GM19328 (cell line): ENCODE data around the gene KCNJ10.

ENCODE experiments used
- ATAC-seq: cut with Tn5 transposase; IDR thresholded peaks from one replicate; pipeline ENCODE4 v1.9.1; 2021; ENCODE audit warnings: mild to moderate bottlenecking, moderate library complexity; ENCODE audit not compliant: unreplicated experiment

Gene KCNJ10

DNA sequence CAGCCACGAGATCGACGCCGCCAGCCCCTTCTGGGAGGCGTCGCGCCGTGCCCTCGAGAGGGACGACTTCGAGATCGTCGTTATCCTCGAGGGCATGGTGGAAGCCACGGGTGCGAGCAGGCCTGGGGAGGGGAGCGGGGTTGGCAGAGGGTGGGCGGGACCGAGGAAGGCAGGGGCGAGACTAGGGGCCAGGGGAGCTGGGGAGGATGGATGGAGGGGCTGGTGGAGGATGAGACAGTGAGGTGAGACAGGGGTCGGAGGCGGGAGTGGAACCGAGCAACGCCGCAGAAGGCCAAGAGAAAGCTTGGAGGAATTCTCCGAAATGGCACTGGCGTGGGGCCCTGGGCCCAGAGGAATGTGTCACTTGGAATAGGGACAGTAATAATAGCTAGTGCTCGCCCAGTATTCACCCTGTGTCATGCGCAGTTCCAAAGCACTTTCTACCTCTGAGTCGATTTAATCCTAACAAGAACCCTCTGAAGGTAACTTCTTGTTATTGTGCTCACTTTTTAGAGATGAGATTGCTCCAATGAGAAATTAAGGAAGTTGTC is 14.9 kb upstream of the KCNJ10 start:
- ATAC-seq, result no peak

DNA sequence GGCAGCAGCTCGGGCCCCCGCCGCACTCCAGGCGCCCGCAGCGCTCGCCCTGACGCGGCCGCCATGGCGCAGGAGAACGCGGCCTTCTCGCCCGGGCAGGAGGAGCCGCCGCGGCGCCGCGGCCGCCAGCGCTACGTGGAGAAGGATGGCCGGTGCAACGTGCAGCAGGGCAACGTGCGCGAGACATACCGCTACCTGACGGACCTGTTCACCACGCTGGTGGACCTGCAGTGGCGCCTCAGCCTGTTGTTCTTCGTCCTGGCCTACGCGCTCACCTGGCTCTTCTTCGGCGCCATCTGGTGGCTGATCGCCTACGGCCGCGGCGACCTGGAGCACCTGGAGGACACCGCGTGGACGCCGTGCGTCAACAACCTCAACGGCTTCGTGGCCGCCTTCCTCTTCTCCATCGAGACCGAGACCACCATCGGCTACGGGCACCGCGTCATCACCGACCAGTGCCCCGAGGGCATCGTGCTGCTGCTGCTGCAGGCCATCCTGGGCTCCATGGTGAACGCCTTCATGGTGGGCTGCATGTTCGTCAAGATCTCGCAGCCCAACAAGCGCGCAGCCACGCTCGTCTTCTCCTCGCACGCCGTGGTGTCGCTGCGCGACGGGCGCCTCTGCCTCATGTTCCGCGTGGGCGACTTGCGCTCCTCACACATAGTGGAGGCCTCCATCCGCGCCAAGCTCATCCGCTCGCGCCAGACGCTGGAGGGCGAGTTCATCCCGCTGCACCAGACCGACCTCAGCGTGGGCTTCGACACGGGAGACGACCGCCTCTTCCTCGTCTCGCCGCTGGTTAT is 14.2 kb upstream of the KCNJ10 start:
- ATAC-seq, result no peak

DNA sequence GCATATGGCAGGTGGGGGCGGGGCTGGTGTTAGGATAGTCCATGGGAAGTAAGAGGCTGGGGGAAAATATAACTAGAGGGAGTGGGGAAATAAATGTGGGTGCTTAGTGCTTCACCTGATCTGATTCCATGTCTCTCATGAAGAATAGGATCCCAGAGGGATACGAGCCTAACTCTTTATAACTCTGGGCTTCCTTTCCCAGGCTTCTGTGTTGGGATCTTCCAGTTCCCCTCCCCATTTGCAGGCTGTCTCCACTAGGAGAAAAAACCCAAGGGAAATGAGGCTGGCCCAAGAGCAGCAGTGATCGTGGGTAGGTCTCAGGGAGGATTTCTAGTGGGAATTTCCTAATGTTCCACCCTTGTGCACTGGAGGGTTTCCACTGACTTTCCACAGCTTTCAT is 13.0 kb upstream of the KCNJ10 start:
- ATAC-seq, result no peak

GRCh38 chr1:160082487-160082886 is 12.5 kb upstream of the KCNJ10 start:
- ATAC-seq, result no peak

DNA sequence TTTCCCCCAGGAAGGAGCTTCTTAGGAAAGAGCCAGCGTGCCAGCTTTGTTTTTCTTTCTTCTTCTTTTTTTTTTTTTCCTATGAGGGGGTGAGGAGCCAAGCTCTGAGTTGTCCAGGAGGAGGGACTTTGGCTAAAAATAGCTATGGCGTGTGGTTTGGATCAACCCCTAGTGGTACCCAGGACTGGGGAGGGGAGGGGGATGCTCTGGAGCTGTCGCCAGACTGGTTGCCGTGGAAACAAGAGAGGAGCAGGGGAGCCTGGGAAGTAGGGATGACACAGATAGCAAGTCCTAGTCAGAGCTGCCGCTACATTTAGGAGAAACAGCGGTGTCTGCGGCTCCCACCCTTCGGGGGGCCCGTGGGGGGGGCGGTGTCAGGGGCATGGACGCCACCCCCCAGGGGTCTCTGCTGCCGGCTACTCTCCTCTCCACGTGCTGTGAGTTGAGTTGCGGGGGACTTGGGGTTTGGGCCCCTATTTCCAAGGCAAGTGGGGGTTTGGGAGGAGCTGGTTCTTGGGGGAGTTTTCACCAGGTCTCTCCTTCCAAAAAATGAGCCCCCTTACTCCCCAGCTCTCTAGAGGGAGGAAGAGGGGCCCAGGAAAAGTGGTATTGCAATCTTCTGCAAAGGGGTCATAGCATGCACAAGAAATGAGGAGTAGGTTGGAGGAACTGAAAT is 11.4 kb upstream of the KCNJ10 start, which contains the start of gene KCNJ9:
TSS of gene KCNJ9 (plus strand) at position 278 of the 676 bp plus-strand sequence. CDS start 2,493 bp downstream, outside the sequence.
- ATAC-seq, result no peak

- no peak for ATAC-seq
Observed at GRCh38 chr1:160080381-160081100, 10.6 kb upstream of the KCNJ10 start.

DNA sequence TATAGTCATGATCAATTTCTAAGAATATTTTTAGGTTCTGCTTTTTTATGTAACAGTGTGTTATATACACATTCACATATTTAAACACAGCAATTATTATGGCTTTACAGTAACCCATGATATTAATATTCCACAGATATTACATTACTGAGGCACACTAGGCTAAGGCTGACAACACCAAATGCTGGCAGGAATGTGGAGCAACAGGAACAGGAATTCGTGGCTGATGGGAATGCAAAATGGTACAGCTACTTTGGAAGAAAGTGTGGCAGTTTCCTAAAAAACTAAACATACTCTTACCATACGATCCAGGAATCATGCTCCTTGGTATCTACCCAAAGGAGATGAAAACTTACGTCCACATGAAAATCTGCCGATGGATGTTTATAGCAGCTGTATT is 9.5 kb upstream of the KCNJ10 start:
- ATAC-seq, result no peak

DNA sequence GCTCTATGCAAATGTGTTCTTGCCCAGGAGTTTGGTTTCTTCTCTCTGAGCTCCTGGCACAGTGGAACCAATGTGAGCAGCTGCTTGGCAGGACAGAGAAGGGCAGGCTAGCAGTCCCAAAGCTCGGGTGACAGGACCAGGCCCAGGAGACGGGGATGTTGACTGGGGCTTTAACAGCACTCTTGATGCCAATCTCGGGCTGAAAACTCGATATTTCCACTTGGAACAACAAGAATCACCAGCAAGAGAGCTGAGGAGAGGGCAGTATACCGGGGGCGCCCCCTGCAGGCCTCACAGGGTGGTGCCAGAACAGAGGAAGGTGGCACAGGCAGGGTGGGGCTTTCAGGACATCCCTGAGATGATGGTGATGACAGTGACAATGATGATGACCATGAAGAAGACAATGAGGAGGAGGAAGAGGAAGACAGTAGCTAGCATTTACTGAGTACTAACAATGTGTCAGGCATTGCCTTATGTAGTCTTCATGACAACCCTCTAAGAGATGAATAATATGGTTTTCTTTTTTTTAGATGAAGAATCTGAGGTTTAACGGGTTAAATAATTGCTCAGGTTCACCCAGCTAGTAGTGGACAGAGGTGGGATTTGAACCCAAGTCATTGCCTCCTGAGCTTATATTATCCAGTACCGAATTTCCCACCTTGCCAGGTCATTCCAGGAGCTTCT is 8.7 kb upstream of the KCNJ10 start:
- no peak for ATAC-seq

GRCh38 chr1:160077486-160077885 is 7.5 kb upstream of the KCNJ10 start:
- no peak for ATAC-seq

GRCh38 chr1:160076295-160076694 is 6.3 kb upstream of the KCNJ10 start:
- no peak for ATAC-seq

DNA sequence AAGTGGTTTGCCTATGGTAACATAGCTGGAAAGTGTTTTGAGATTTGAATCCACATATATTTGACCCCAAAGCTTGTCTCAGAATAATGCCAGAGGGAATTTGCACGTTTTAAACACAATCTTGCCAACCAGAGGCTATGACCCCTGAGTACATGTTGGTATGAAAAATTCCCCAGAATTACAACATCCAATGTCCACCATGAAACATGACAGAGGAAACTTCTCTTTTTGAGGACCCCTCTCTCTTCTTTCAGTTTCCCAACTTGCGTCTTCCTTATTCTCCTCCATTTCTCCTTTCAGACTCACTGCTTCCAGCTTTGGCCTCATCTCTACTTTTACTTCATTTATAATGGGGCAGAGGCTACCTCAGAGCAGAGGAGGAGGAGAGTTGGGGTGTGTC is 5.9 kb upstream of the KCNJ10 start:
- no peak for ATAC-seq

GRCh38 chr1:160074865-160075264 is 4.9 kb upstream of the KCNJ10 start:
- ATAC-seq, result no peak

GRCh38 chr1:160071289-160071688 is 1.3 kb upstream of the KCNJ10 start:
- ATAC-seq, result no peak

- no peak for ATAC-seq
Observed at GRCh38 chr1:160070243-160071163, 543 bp upstream of the KCNJ10 start.

- ATAC-seq, result no peak
Observed at GRCh38 chr1:160068225-160068624, 1.7 kb downstream of the KCNJ10 start.

- no peak for ATAC-seq
Observed at GRCh38 chr1:160066829-160067745, 2.9 kb downstream of the KCNJ10 start.

GRCh38 chr1:160064746-160065145 is 5.2 kb downstream of the KCNJ10 start:
- no peak for ATAC-seq

DNA sequence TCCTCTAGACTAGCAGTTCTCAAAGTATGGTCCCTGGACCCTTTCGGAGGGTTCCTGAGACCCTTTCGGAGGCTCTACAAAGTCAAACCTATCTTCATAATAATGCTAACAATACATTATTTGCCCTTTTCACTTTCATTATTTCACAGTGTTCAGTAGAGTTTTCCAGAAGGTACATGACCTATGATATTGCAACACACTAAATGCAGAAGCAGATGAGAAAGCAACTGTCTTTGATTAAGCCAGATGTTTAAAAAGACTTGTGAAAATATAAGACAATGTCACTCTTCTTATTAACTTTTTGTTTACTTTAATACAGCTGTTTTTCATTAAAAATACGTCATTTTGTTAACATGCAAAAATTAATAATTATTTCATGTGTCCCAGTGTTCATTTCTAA is 5.8 kb downstream of the KCNJ10 start:
- no peak for ATAC-seq

GRCh38 chr1:160063176-160063575 is 6.8 kb downstream of the KCNJ10 start:
- ATAC-seq, result no peak
